ENCODE results near the gene ACYP1.
"Not testable (repeated sequence)": the region's sequence is repeated elsewhere in the genome, so short reads cannot be mapped to it uniquely, and the experiment has no call there.

Gene ACYP1

GRCh38 chr14:75070383-75070782 lies 6.6 kb upstream of the ACYP1 start:
- in situ Hi-C loops (cut with HindIII; ENCODE audit: low pct_ligation_motif_present, low pct_unique_long_range_greater_than_20kb, low sequenced_read_pairs) = no loop called here
- no peak for DNase-seq

DNA sequence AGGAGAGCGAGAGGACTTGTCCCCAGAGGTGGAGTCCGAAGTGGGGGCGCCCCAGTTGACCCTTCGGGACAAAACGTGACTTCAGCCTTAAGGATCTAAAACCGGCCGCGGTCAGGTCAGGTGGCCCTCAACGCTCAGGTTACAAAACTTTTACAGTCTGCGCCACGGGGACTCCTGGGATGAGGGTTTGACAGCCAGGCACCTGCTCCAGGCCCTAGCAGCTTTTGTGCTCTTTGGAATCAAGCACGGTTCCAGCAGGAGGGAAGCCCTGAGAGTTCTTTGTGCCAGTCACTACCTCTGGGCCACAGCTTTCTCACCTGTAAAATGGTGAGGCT lies 6.0 kb upstream of the ACYP1 start:
- in situ Hi-C loops (cut with HindIII; ENCODE audit: low pct_ligation_motif_present, low pct_unique_long_range_greater_than_20kb, low sequenced_read_pairs) = no loop called here
- DNase-seq = no peak

GRCh38 chr14:75069121-75069810 lies 5.4 kb upstream of the ACYP1 start, which contains the start of gene ZC2HC1C:
Gene ZC2HC1C, plus strand, starts transcription at chr14:75069641. Its CDS starts 933 bp downstream, at chr14:75070574.
- in situ Hi-C loops (cut with HindIII; ENCODE audit: low pct_ligation_motif_present, low pct_unique_long_range_greater_than_20kb, low sequenced_read_pairs) = no loop called here

DNA sequence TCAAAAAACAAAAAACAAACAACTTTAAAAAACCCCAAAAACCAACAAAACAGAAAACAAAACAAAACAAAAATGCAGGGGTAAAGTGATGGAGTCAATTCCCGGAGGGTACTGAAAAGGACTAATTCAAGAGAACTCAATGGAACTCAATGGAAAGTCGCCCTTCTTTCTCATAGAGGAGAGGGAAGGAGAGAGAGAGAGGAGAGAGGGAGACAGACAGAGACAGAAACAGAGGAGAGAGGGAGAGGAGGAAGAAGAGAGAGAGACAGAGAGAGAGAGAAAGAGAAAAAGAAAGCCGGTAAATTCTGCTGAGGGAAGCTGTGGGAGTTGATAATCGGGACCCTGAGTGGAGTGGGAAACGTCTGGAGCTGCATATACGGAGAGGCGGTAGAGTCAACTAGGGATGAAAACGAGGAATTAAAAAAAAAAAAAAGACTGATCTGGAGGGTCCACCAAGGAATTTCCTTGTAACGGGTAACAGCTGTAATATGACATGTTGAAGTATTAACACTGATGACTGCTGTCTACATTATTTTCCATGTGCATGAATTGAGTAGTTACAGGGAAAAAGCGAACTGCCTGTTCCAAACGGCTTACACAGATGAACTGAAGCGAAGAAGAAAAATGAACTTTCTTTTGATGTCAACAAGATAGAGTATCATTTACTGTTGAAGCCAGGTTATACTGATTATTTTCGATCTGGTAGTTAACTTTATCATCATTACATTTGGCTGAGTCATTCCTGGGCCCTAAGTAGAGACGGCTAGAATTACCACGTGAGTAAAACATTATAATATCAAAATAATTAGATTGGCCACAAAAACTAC lies 4.7 kb upstream of the ACYP1 start:
- peak; percentile 16 for DNase-seq
- in situ Hi-C loops (cut with HindIII; ENCODE audit: low pct_ligation_motif_present, low pct_unique_long_range_greater_than_20kb, low sequenced_read_pairs) = no loop called here

More at GRCh38 chr14:75069121-75069810, 5.4 kb upstream of the ACYP1 start, which contains the start of gene ZC2HC1C:
- peak; percentile 87 for DNase-seq

DNA sequence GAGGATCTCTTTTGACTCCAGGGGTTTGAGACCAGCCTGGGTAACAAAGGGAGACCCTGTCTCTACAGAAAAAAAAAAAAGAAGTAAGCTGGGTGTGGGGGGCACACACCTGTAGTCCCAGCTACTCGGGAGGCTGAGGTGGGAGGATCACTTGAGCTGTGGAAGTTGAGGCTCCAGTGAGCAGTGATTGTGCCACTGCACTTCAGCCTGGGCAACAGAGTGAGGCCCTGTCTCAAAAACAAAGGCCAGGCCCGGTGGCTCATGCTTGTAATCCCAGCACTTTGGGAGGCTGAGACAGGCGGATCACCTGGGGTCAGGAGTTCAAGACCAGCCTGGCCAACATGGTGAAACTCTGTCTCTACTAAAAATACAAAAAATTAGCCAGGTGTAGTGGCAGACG lies 3.9 kb upstream of the ACYP1 start:
- DNase-seq; in situ Hi-C loops (cut with HindIII; ENCODE audit: low pct_ligation_motif_present, low pct_unique_long_range_greater_than_20kb, low sequenced_read_pairs): not testable (repeated sequence)

GRCh38 chr14:75067212-75067611 lies 3.4 kb upstream of the ACYP1 start:
- in situ Hi-C loops (cut with HindIII; ENCODE audit: low pct_ligation_motif_present, low pct_unique_long_range_greater_than_20kb, low sequenced_read_pairs) = no loop called here
- no peak for DNase-seq

- no peak for DNase-seq
- in situ Hi-C loops (cut with HindIII; ENCODE audit: low pct_ligation_motif_present, low pct_unique_long_range_greater_than_20kb, low sequenced_read_pairs) = no loop called here
Measured at GRCh38 chr14:75066691-75067090, 2.9 kb upstream of the ACYP1 start.

DNA sequence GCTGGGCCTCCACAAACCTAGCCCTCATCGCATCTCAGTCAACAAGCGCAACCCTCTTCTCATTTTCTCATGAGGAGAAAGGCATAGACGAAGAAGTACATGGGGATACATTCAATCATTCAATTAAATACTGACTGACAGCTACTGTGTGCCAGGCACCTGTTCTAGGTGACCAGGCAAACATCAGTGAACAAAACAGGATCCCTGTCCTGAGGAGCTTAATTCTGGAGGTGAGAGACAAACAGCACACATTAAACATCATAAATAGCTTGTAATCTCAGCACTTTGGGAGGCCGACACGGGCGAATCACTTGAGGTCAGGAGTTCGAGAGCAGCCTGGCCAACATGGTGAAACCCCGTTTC lies 362 bp upstream of the ACYP1 start:
- DNase-seq = no peak
- in situ Hi-C loops (cut with HindIII; ENCODE audit: low pct_ligation_motif_present, low pct_unique_long_range_greater_than_20kb, low sequenced_read_pairs) = no loop called here

- in situ Hi-C loops (cut with HindIII; ENCODE audit: low pct_ligation_motif_present, low pct_unique_long_range_greater_than_20kb, low sequenced_read_pairs) = no loop called here
- DNase-seq = no peak
Measured at GRCh38 chr14:75063013-75063412, 811 bp downstream of the ACYP1 start.

DNA sequence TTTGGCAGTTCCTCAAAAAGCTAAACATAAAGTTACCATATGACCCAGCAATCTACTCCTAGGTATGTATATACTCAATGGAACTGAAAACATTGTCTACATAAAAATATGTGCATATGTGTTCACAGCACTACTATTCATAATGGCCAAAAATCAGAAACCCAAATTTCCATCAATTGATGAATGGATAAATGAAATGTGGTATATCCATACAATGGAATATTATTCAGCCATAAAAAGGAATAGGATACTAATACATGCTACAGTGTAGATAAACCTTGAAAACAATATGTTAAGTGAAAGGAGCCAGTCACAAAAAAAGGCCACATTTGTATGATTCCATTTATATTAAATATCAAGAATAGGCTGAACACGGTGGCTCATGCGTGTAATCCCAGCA lies 3.4 kb downstream of the ACYP1 start:
- in situ Hi-C loops (cut with HindIII; ENCODE audit: low pct_ligation_motif_present, low pct_unique_long_range_greater_than_20kb, low sequenced_read_pairs) = no loop called here
- DNase-seq = no peak

- in situ Hi-C loops (cut with HindIII; ENCODE audit: low pct_ligation_motif_present, low pct_unique_long_range_greater_than_20kb, low sequenced_read_pairs) = no loop called here
- DNase-seq = no peak
Measured at GRCh38 chr14:75059642-75060041, 4.2 kb downstream of the ACYP1 start.

DNA sequence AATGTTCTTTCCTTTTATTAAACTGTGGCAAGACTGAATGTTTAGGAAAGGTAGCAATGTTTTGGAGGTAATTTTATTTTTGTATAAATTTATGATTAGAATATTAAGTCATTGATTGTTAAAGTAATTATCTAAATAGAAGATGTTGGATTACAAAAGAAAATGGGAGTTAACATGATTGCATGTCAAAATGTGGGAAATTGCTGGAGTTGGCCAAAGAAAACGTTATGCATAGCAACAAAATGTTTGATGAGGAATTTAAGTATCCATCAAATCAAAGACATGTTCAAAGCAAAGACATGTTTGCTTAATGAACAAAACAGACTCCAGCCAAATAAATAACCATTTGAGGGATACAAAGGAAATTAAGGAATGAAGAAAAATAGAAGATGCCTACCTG lies 9.4 kb downstream of the ACYP1 start:
- DNase-seq = no peak
- in situ Hi-C loops (cut with HindIII; ENCODE audit: low pct_ligation_motif_present, low pct_unique_long_range_greater_than_20kb, low sequenced_read_pairs) = no loop called here

DNA sequence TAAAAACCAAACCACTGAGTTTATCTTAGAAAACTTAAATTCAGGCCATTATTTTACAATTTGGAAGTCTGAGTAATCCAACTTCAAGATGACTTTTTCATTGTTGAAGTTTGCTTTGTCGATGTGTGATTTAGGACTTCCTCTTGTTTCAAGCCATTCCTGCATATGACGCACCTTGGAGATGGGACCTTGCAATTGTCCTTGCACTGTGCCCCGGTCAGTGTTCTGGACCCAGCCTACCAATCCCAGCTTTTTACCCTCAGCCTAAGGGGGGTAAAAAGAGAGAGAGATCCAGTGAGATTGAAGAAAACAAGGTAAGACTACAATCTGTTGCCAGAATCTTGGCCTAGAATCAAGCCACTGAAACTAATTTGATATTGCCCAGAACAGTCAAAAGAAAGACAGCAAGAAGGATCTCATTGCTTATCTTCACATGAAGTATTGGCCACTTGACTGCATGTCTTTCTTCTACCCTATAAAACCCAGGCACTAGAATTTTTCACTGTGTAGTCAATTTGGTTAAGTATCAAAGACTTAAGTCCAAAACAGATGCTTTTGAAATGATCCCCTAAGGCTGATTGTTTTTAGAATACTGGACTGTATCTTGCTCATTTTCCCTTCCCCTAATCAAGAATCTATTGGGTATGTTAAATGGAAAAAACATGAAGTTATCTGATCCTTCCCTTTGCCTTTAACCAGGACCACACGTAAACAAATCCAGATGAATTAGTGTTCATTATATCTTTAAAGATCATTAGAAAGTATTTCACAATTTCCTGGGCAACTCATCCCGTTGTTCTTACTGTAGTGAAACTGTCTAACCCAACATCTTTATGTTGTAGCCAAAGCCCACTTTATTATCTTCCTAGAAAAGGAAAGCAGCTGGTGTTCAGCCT lies 10.2 kb downstream of the ACYP1 start:
- no peak for DNase-seq
- in situ Hi-C loops (cut with HindIII; ENCODE audit: low pct_ligation_motif_present, low pct_unique_long_range_greater_than_20kb, low sequenced_read_pairs) = no loop called here

GRCh38 chr14:75051556-75051899 lies 12.3 kb downstream of the ACYP1 start:
- no peak for DNase-seq
- in situ Hi-C loops (cut with HindIII; ENCODE audit: low pct_ligation_motif_present, low pct_unique_long_range_greater_than_20kb, low sequenced_read_pairs) = no loop called here

- in situ Hi-C loops (cut with HindIII; ENCODE audit: low pct_ligation_motif_present, low pct_unique_long_range_greater_than_20kb, low sequenced_read_pairs) = no loop called here
- peak; percentile 85 for DNase-seq
Measured at GRCh38 chr14:75050852-75051555, 12.8 kb downstream of the ACYP1 start, which contains the start of gene MLH3. Gene MLH3, minus strand, starts transcription at chr14:75051467. Its CDS starts 1,812 bp downstream, at chr14:75049655.

DNA sequence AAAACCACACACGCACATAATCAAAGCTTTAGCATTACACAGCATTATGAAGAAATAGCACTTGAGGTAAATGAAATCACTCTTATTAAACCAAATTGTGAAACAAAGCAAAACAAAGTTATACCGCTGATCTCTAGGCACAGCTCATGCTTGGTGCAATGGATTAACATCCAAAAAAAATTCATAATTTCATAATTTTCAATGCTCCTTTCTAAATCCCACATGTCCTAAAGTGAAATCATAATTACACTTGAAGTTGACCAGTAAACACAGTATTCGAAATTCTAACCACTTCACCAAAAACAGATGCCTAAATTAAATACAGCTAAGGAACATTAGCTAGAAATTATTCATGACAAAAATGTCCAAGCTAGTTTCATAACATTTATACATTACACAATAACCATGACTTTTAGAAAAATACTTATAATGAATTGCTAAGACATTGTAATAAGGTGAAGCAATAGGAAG lies 14.1 kb downstream of the ACYP1 start:
- DNase-seq = no peak
- in situ Hi-C loops (cut with HindIII; ENCODE audit: low pct_ligation_motif_present, low pct_unique_long_range_greater_than_20kb, low sequenced_read_pairs) = no loop called here

GRCh38 chr14:75049136-75049535 lies 14.7 kb downstream of the ACYP1 start:
- no peak for DNase-seq
- in situ Hi-C loops (cut with HindIII; ENCODE audit: low pct_ligation_motif_present, low pct_unique_long_range_greater_than_20kb, low sequenced_read_pairs) = no loop called here

GRCh38 chr14:75048101-75048500 lies 15.7 kb downstream of the ACYP1 start:
- in situ Hi-C loops (cut with HindIII; ENCODE audit: low pct_ligation_motif_present, low pct_unique_long_range_greater_than_20kb, low sequenced_read_pairs) = no loop called here
- no peak for DNase-seq

Data from ACHN (cell line).